GM19438 (cell line): ENCODE results near the gene ADGRL3.
"Not testable (repeated sequence)": the region's sequence is repeated elsewhere in the genome, so short reads cannot be mapped to it uniquely, and the experiment has no call there.

Experiments
- ATAC-seq: cut with Tn5 transposase; IDR thresholded peaks from one replicate; pipeline ENCODE4 v1.9.1; 2021; ENCODE audit warnings: low read depth; ENCODE audit not compliant: unreplicated experiment

ADGRL3 gene

GRCh38 chr4:61596606-61597340 is 396.6 kb downstream of the ADGRL3 start:
- no peak for ATAC-seq

GRCh38 chr4:61603086-61603485 is 403.0 kb downstream of the ADGRL3 start:
- ATAC-seq, result no peak

- ATAC-seq, result no peak
These were observed 403.9 kb downstream of the ADGRL3 start for GRCh38 chr4:61604054-61604453.

DNA sequence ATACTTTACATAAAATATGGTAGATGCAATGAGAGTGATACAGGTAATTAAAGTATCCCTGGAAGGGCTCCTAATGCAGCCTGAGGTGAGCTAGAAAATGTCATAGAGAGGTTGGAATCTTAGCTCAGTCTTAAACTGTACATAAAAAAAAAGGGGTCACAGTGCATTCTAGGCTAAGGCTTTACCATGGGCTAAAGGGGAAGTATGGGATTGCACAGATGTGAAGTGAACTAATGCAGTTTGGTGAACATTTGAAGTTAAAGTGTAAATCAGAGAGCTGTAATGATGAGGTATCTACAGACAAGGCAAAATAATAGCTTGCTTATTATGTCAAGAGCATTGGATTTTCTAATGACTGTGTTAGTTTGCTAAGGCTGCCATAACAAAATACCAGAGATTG is 405.9 kb downstream of the ADGRL3 start:
- no peak for ATAC-seq

- no peak for ATAC-seq
These were observed 414.1 kb downstream of the ADGRL3 start for GRCh38 chr4:61614231-61614630.

- ATAC-seq, result no peak
These were observed 419.4 kb downstream of the ADGRL3 start for GRCh38 chr4:61619528-61619927.

DNA sequence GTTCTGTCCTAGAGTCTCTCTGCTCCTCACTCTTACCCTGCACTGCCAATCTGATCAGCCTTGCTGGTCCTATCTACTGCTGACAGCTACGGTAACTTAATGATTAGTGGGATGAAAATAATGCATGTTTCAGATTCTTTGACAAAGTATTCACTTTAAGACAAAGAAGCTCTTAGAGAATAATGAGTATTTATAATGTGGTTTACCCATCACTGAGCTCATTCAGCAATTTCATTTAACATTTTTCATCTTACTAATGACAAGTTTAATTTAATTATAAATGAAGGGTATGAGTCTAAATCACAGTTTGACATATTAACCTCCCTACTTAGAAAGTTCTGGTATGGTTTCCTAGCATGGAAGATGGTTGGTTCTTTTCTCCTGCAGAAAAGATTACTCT is 428.2 kb downstream of the ADGRL3 start:
- no peak for ATAC-seq

DNA sequence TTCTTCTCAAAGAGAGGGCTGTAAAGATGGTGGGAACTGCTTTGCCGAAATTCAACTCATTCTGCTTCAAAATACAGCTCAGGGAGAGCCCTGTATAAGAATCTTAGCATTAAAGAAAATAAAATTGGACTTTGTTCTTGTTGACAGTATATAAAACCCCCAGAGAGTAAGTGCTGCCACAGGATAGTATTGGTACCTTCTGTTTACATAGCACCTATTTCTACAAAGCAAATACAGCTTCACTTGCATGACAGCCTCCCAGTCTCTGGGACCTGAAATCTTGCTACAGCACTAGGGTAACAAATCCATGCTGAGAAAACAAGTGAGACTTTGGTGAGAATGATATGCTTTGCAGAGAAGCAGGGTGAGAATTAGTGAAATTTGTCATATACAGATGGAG is 428.6 kb downstream of the ADGRL3 start:
- ATAC-seq, result no peak

DNA sequence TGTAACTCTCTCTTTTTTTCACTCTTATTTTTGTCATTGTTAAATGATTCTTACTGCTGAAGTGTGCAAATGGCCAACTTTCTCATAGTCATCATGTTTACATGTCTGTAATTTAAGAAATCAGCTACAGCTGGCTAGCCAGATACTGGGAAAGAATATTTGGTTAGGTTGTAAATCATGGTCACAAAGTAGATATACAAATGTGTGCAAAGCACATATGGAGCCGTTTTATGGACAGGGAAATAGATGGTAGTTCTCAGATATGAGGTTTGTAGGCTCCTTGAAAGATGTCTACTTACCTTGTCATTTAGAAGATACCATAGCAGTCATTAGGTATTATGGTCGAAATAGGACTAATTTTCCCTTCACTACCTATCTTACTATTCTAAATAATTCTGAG is 430.4 kb downstream of the ADGRL3 start:
- ATAC-seq, result no peak

DNA sequence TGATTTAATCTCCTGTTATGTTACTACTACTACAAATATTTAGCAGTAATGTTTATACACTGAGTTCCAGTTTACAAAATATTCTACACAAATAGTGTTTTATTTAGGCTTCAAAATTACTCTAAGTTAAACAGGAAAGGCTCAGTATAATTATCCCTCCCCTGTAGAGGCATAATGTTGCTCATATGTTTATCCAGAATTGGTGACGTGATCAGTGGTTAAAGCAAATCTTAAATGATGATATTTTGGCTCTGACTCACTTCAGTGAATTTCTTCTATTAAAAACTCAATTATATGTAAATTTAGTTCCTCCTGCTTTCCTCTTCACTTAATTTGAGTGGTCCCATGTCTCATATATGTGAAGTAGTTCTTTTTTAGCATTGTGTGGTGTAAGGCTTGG is 438.5 kb downstream of the ADGRL3 start:
- no peak for ATAC-seq

DNA sequence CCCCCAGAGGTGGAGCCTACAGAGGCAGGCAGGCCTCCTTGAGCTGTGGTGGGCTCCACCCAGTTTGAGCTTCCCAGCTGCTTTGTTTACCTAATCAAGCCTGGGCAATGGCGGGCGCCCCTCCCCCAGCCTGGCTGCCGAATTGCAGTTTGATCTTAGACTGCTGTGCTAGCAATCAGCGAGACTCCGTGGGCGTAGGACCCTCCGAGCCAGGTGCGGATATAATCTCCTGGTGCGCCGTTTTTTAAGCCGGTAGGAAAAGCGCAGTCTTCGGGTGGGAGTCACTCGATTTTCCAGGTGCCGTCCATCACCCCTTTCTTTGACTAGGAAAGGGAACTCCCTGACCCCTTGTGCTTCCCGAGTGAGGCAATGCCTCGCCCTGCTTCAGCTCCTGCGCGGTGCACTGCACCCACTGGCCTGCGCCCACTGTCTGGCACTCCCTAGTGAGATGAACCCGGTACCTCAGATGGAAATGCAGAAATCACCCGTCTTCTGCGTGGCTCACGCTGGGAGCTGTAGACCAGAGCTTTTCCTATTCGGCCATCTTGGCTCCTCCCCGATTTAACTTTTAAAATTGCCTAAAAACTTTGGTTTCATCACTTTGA is 446.7 kb downstream of the ADGRL3 start:
- not testable (repeated sequence) for ATAC-seq

DNA sequence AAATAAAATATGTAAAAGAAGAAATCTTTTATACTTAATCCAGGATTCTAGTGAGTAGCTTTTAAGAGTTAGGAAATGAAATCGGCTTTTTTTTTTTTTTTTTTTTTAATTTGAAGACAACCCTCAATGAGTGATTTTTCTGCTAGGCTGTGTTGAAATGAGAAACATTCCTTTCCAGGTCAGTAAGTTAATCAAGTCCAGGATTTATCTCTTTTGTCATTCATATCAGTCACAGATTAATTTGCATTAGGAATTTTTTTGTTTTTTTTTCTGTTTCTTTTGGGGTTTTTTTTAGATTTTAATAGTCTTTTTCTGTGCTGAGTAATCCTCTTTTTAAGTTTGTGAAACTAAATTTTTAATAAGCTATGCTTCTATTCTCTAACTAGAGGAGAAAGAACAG is 448.1 kb downstream of the ADGRL3 start:
- ATAC-seq, result no peak

- no peak for ATAC-seq
These were observed 456.9 kb downstream of the ADGRL3 start for GRCh38 chr4:61657016-61657415.

GRCh38 chr4:61661960-61662359 is 461.8 kb downstream of the ADGRL3 start:
- ATAC-seq, result no peak

GRCh38 chr4:61662362-61662761 is 462.2 kb downstream of the ADGRL3 start:
- no peak for ATAC-seq

- ATAC-seq, result no peak
These were observed 463.2 kb downstream of the ADGRL3 start for GRCh38 chr4:61663310-61663709.

- no peak for ATAC-seq
These were observed 465.5 kb downstream of the ADGRL3 start for GRCh38 chr4:61665649-61666048.

- ATAC-seq, result no peak
These were observed 466.1 kb downstream of the ADGRL3 start for GRCh38 chr4:61666244-61666643.

DNA sequence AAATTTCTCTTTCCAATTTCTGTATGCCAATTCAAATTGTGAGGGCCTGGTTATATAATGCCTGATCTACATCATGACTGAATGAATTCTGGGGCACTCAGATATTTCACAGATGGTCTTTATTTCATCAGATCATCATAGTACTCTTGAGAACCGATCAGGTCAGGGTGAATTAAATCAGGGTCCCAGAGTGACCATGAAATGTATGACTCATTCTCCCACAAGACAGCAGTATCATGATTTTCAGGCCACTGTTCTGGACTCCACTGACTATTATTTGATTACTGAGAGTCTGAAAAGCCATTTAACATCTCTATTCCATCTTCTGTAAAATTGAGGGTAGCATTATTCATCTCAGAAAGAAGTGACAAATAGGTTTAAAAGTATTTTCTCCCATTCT is 471.5 kb downstream of the ADGRL3 start:
- no peak for ATAC-seq

DNA sequence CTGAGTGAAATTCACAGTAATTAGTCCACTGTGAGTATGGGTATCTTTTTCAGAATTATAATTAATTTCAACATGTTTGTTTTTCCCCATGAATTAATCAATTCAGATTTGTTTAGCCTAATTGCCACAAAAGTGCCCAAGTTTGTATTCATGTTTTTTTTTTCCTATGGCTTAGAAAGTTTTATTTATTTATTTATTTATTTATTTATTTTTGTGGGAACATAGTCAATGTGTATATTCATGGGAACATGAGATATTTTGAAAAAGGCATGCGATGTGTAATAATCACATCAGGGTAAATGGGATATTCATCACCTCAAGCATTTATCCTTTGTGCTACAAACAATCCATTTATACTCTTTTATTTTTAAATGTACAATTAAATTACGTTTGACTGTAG is 475.3 kb downstream of the ADGRL3 start:
- ATAC-seq, result no peak

GRCh38 chr4:61678297-61678696 is 478.2 kb downstream of the ADGRL3 start:
- no peak for ATAC-seq

DNA sequence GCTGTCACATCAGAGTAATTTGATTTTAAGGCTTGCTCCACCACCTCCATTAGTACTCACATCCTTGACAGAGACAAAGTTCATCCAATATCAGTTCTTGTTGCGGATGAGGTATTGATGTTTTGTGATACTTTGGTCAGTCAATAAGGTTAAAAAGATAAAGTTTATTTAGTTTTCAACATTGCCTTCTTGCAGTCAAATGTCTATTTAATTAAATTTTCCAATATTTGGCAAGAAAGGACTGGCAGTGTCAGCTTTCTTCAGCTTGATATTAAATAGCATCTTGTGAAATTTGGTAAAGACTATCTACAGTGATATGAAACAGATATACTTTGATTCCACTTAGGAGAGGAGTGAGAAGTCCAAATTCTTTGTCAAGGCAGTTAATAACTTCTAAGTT is 493.4 kb downstream of the ADGRL3 start:
- ATAC-seq, result no peak
